ENCODE data around the gene ZNRF2. TPM values are rescaled to one million over a fixed set of nuclear protein-coding genes. Genes with fewer than 3 reads are reported as not detected.

ZNRF2 gene
- total and polyA plus RNA-seq, 12 donors: 3.1 to 36.5 (median 16.2) TPM

DNA sequence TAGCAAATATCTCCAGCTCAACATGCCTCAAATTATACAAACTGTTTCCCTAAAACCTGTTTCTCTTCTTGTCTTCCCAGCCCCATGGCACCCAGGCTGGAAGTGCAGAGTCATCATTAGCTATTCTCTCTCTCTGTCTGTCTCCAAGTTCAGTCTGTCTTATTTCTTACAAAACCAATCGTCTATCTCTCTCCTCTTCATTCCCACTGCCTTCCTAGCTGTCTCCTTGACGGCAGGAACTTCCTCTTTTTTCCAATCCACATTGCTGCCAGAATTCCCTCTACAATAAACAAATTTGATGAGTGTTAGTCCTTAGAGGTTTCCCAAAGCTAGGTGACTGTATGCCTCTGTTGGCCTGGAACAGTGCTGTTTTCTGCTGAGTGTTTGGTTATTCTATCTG is 14.9 kb upstream of the ZNRF2 start:
- no peaks in the 10 kb centered on the region for H3K9me3 ChIP-seq (replicated peaks in 1 of 3)
- no peaks in the 10 kb centered on the region for H3K27me3 ChIP-seq
- H3K36me3 ChIP-seq (replicated peaks in 1 of 2): no peaks in the 10 kb centered on the region
- no peaks in the 10 kb centered on the region for H3K4me1 ChIP-seq (replicated peaks in 1 of 2)
- no peak for DNase-seq
- 44 to 57% (median 48%) methylated on average over 2 of the region's 2 CpGs for WGBS, 4 donors
- no peak for TF ChIP-seq POLR2A (IDR thresholded peaks at IDR 0.05)
- TF ChIP-seq, protein P1, sequence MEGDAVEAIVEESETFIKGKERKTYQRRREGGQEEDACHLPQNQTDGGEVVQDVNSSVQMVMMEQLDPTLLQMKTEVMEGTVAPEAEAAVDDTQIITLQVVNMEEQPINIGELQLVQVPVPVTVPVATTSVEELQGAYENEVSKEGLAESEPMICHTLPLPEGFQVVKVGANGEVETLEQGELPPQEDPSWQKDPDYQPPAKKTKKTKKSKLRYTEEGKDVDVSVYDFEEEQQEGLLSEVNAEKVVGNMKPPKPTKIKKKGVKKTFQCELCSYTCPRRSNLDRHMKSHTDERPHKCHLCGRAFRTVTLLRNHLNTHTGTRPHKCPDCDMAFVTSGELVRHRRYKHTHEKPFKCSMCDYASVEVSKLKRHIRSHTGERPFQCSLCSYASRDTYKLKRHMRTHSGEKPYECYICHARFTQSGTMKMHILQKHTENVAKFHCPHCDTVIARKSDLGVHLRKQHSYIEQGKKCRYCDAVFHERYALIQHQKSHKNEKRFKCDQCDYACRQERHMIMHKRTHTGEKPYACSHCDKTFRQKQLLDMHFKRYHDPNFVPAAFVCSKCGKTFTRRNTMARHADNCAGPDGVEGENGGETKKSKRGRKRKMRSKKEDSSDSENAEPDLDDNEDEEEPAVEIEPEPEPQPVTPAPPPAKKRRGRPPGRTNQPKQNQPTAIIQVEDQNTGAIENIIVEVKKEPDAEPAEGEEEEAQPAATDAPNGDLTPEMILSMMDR (IDR thresholded peaks at IDR 0.05): no peak
- intact Hi-C loops (cut with DNase I): loop anchor here in 1 of 2 donors (5.0 kb wide), 1 partner anchor 102 kb away; no protein-coding TSS in a partner anchor
- no peak overlapping the region for H3K27ac ChIP-seq
- no peak overlapping the region for H3K4me3 ChIP-seq

DNA sequence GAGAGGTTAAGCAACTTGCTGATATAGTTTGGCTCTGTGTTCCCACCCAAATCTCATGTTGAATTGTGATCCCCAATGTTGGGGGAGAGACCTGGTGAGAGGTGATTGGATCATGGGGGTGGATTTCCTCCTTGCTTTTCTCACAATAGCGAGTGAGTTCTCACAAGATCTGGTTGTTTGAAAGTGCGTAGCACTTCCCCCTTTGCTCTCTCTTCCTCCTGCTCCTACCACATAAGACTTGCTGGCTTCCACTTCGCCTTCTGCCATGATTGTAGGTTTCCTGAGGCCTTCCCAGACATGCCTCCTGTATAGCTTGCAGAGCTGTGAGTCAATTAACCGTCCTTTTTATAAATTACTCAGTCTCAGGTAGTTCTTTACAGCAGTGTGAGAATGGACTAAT is 13.5 kb upstream of the ZNRF2 start:
- intact Hi-C loops (cut with DNase I): loop anchor here in 1 of 2 donors (10.0 kb wide), 2 partner anchors 106 to 294 kb away; no protein-coding TSS in a partner anchor
- Histone ChIP-seq H3K36me3 (replicated peaks in 1 of 2) (no peaks in the 10 kb centered on the region), H3K9me3 (replicated peaks in 1 of 3) (no peaks in the 10 kb centered on the region), H3K27me3 (no peaks in the 10 kb centered on the region), H3K27ac (no peak overlapping the region), H3K4me3 (no peak overlapping the region), H3K4me1 (replicated peaks in 1 of 2) (no peaks in the 10 kb centered on the region)
- TF ChIP-seq POLR2A (IDR thresholded peaks at IDR 0.05): no peak
- TF ChIP-seq, protein P1 (IDR thresholded peaks at IDR 0.05): no peak
- DNase-seq: no peak
- WGBS, 4 donors: 75 to 87% (median 81%) methylated on average over 4 of the region's 4 CpGs

DNA sequence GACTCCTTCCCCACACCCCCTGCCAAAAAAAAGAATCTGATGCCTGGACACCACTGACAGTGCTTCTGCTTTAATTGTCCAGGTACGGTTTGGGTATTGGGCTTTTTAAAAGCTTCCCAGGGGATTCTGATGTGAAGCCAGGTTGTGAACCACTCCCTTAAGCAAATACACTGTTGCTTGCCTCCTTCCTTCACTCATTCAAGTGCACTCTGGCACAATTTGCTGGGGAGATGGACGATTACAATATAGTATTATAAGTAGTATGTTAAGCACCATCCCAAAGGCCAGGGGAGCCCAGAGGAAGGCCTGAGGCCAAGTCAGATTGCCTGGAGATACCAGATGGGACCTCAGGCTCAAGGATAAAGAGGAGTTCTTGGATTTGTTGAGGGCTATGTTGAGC is 12.3 kb upstream of the ZNRF2 start:
- TF ChIP-seq, protein P1 (IDR thresholded peaks at IDR 0.05): no peak
- no peak for TF ChIP-seq POLR2A (IDR thresholded peaks at IDR 0.05)
- WGBS, 4 donors: 50 to 82% (median 68%) methylated on average over 2 of the region's 2 CpGs
- intact Hi-C loops (cut with DNase I): loop anchor here in 1 of 2 donors (10.0 kb wide), 2 partner anchors 107 to 293 kb away; no protein-coding TSS in a partner anchor
- no peak for DNase-seq
- Histone ChIP-seq H3K9me3 (replicated peaks in 1 of 3) (no peaks in the 10 kb centered on the region), H3K27me3 (no peaks in the 10 kb centered on the region), H3K4me3 (no peak overlapping the region), H3K27ac (no peak overlapping the region), H3K4me1 (replicated peaks in 1 of 2) (no peaks in the 10 kb centered on the region), H3K36me3 (replicated peaks in 1 of 2) (no peaks in the 10 kb centered on the region)

DNA sequence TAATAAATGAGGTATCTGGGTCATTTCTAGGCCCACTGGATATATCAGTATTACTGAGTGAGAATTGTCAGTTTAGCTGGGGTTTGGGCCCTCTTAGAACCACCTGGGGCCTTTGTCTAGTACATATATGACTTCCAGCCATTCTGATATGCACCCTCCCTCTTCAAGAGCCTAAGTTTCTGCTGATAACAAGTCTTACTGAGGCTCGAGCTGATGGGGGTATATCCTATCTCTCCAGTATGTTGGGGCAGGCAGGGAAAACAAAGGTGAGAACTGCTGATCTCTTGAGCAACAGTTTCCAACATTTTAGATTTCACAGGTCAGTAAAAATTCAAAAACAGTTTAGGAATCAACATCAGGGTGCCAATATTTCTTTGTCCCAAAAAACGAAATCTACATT is 10.8 kb upstream of the ZNRF2 start:
- no peak overlapping the region for H3K27ac ChIP-seq
- H3K27me3 ChIP-seq: no peaks in the 10 kb centered on the region
- WGBS, 4 donors: 77 to 81% (median 79%) methylated on average over 2 of the region's 2 CpGs
- no peaks in the 10 kb centered on the region for H3K36me3 ChIP-seq (replicated peaks in 1 of 2)
- no peak for DNase-seq
- intact Hi-C loops (cut with DNase I): loop anchor here in 1 of 2 donors (10.0 kb wide), 2 partner anchors 109 to 291 kb away; no protein-coding TSS in a partner anchor
- TF ChIP-seq, protein P1 (IDR thresholded peaks at IDR 0.05): no peak
- no peak for TF ChIP-seq POLR2A (IDR thresholded peaks at IDR 0.05)
- no peaks in the 10 kb centered on the region for H3K4me1 ChIP-seq (replicated peaks in 1 of 2)
- no peak overlapping the region for H3K4me3 ChIP-seq
- H3K9me3 ChIP-seq (replicated peaks in 1 of 3): no peaks in the 10 kb centered on the region

All from adrenal gland (tissue), 12 donors.